Psoas muscle (tissue), 8 donors: ENCODE measurements around the gene COPRS. TPM values are rescaled to one million over a fixed set of nuclear protein-coding genes. Genes with fewer than 3 reads are reported as not detected.

Experiments
- ATAC-seq, 4 donors: fragments of 200-7000 bp; cut with Tn5 transposase; one replicate each; pipeline ENCODE4 v1.9.1; 2020; ENCODE audit warnings: moderate library complexity in 3 of 4, mild to moderate bottlenecking in 2 of 4
- DNase-seq, 2 donors: peaks; one replicate each; pipeline ENCODE4 v3.0.0-alpha.2; 2020
- H3K27ac ChIP-seq: fragments of 200-600 bp; one replicate; pipeline ENCODE4 v1.8.0; 2022
- H3K27me3 ChIP-seq, 3 donors: fragments of 200-600 bp in 1 of 3; one replicate each; pipeline versions ENCODE4 v1.6.1 to v1.8.0; 2013 to 2022; ENCODE audit warnings: low read length in 2 of 3, mild to moderate bottlenecking in 2 of 3, moderate library complexity in 1 of 3; ENCODE audit not compliant: insufficient read depth in 3 of 3
- H3K36me3 ChIP-seq, 2 donors: fragments of 200-600 bp in 1 of 2; one replicate each; pipeline versions ENCODE4 v1.6.1 to v1.8.0; 2013 to 2022; ENCODE audit warnings: low read depth in 1 of 2, mild to moderate bottlenecking in 1 of 2, moderate library complexity in 1 of 2; ENCODE audit not compliant: insufficient read depth in 1 of 2
- H3K4me1 ChIP-seq: fragments of 200-600 bp; one replicate; pipeline ENCODE4 v1.8.0; 2022
- H3K4me3 ChIP-seq: fragments of 200-600 bp; one replicate; pipeline ENCODE4 v1.8.0; 2022; ENCODE audit warnings: mild to moderate bottlenecking
- H3K9me3 ChIP-seq: fragments of 200-600 bp; one replicate; pipeline ENCODE4 v1.8.0; 2022
- CTCF ChIP-seq: fragments of 200-600 bp; IDR thresholded peaks from one replicate; pipeline ENCODE4 v1.8.0; 2022; ENCODE audit warnings: antibody characterized with exemption
- WGBS, 3 donors: extraction: QIAGEN DNeasy Blood & Tissue Kit; methylation state at CpG; one replicate each; pipeline versions ENCODE4 v1.1.6 to v1.1.7; 2013; 5-methylcytosine and 5-hydroxymethylcytosine counted together
- intact Hi-C, 2 donors: fragments of 100-400 bp; cut with DNase I; formaldehyde crosslinking; loops; one replicate each; pipeline versions ENCODE4 v1.11.0 to v1.14.2; 2022
- polyA plus RNA-seq, 3 donors: library from polyadenylated mRNA; stranded (reverse); fragments of 200-250 nt; gene quantifications; one replicate each; pipeline ENCODE4 v1.2.3, GENCODE V29; 2013
- total RNA-seq, 4 donors: library from RNA; stranded (reverse); fragmentation: NEBNext Ultra II Directional in 2 of 4; extraction: Animal tissue kit (Norgen Biotek cat#: 25700) in 2 of 4; gene quantifications; one replicate each; pipeline versions ENCODE4 v1.2.1 to v1.2.4, GENCODE V29; 2021 to 2023
- donor health status: healthy with polysubstance abuse.
- donor health status: DM: no; HTN: no; CAD: no; lungs with moderate emphysema.
- donor health status: Bipolar disorder and iron deficiency.
- donor health status: healthy.
- donor health status: DM: yes; HTN: yes; CAD: no.
- donor health status: DM: no; HTN: no; CAD: no.
- donor health status: DM: no; HTN: no; CAD: no.
- donor health status: DM: yes; HTN: yes; CAD: no.

The COPRS gene
- total and polyA plus RNA-seq, 7 donors = 35.2 to 109 (median 54.5) TPM

- peaks cover 0 to 61% of the 10 kb centered on the region in 2 donors for H3K36me3 ChIP-seq
- 93 to 98% (median 95%) methylated on average over 4 of the region's 4 CpGs for WGBS, 3 donors
- intact Hi-C loops = loop anchor here in 1 of 2 donors (5.0 kb wide), 1 partner anchor 419 kb away; no protein-coding TSS in a partner anchor
- no peaks in the 10 kb centered on the region for H3K27me3 ChIP-seq
- H3K27ac ChIP-seq = no peak overlapping the region
- H3K4me1 ChIP-seq = peaks cover 10% of the 10 kb centered on the region
- no peak for TF ChIP-seq CTCF
- no peak for DNase-seq
- no peak for ATAC-seq
- no peak overlapping the region for H3K4me3 ChIP-seq
- no peaks in the 10 kb centered on the region for H3K9me3 ChIP-seq
Observed at GRCh38 chr17:31856750-31857149, 2.3 kb downstream of the COPRS start.

- intact Hi-C loops = loop anchor here in 1 of 2 donors (5.0 kb wide), 1 partner anchor 417 kb away; no protein-coding TSS in a partner anchor
- no peaks in the 10 kb centered on the region for H3K27me3 ChIP-seq
- peaks cover 0 to 54% of the 10 kb centered on the region in 2 donors for H3K36me3 ChIP-seq
- H3K4me3 ChIP-seq = no peak overlapping the region
- WGBS, 3 donors = 93 to 100% (median 95%) methylated on average over 2 of the region's 2 CpGs
- ATAC-seq = no peak
- H3K27ac ChIP-seq = no peak overlapping the region
- H3K9me3 ChIP-seq = no peaks in the 10 kb centered on the region
- no peak for DNase-seq
- TF ChIP-seq CTCF = no peak
- H3K4me1 ChIP-seq = peaks cover 10% of the 10 kb centered on the region
Observed at GRCh38 chr17:31854672-31855071, 4.4 kb downstream of the COPRS start.

GRCh38 chr17:31853911-31854470, 5.1 kb downstream of the COPRS start:
- no peak overlapping the region for H3K4me3 ChIP-seq
- TF ChIP-seq CTCF = no peak
- H3K27me3 ChIP-seq = no peaks in the 10 kb centered on the region
- peaks cover 10% of the 10 kb centered on the region for H3K4me1 ChIP-seq
- H3K36me3 ChIP-seq = peaks cover 0 to 54% of the 10 kb centered on the region in 2 donors
- ATAC-seq = no peak
- no peak overlapping the region for H3K27ac ChIP-seq
- H3K9me3 ChIP-seq = no peaks in the 10 kb centered on the region
- intact Hi-C loops = no loop called here
- no peak for DNase-seq
- WGBS, 3 donors = 85 to 92% (median 88%) methylated on average over 7 of the region's 7 CpGs

- Histone ChIP-seq H3K36me3 (no peaks in the 10 kb centered on the region), H3K27ac (no peak overlapping the region), H3K4me1 (peaks cover 16% of the 10 kb centered on the region), H3K27me3 (no peaks in the 10 kb centered on the region), H3K4me3 (no peak overlapping the region), H3K9me3 (no peaks in the 10 kb centered on the region)
- TF ChIP-seq CTCF = no peak
- intact Hi-C loops = loop anchor here in 1 of 2 donors (10.0 kb wide), 1 partner anchor 150 kb away; no protein-coding TSS in a partner anchor
- 61 to 70% (median 66%) methylated on average over 3 of the region's 3 CpGs for WGBS, 3 donors
- ATAC-seq = no peak
- DNase-seq = no peak
Observed at GRCh38 chr17:31845291-31845690, 13.8 kb downstream of the COPRS start.
